Measurements from ENCODE around the gene ZNF366.

DNA sequence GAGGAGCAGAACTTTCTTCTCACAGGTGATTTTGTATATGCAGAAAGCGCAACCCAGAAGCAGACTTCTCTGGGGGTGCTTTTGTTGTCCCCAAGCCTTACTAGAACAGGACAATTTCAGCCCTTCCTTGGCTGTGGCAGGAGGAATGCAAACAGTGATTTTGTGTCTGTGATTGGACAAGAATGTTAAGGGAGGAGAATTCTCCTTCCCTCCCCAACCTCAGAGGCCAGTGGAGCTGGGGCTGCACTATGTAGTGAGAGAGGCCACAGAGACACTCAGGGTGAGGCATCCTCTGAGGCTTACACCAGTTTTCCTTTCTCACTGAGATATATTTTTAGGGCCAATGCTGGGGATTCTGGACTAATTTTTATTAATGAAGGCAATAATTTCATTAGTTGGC, 58.8 kb downstream of the ZNF366 start:
- TF ChIP-seq, protein P1, sequence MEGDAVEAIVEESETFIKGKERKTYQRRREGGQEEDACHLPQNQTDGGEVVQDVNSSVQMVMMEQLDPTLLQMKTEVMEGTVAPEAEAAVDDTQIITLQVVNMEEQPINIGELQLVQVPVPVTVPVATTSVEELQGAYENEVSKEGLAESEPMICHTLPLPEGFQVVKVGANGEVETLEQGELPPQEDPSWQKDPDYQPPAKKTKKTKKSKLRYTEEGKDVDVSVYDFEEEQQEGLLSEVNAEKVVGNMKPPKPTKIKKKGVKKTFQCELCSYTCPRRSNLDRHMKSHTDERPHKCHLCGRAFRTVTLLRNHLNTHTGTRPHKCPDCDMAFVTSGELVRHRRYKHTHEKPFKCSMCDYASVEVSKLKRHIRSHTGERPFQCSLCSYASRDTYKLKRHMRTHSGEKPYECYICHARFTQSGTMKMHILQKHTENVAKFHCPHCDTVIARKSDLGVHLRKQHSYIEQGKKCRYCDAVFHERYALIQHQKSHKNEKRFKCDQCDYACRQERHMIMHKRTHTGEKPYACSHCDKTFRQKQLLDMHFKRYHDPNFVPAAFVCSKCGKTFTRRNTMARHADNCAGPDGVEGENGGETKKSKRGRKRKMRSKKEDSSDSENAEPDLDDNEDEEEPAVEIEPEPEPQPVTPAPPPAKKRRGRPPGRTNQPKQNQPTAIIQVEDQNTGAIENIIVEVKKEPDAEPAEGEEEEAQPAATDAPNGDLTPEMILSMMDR (conservative IDR thresholded peaks at IDR 0.05; ENCODE audit: low read length), result no peak
- TF ChIP-seq EZH2phosphoT487 (IDR thresholded peaks at IDR 0.05; ENCODE audit: borderline replicate concordance, low read depth, low read length), result no peak
